GM12878 (cell line): ENCODE results near the gene GLG1. TPM values are rescaled to one million over a fixed set of nuclear protein-coding genes. Genes with fewer than 3 reads are reported as not detected.

Experiments used
- ATAC-seq: fragments of 200-7000 bp; cut with Tn5 transposase; 3 replicates; pipeline ENCODE4 v1.9.1; 2020; ENCODE audit warnings: mild to moderate bottlenecking, moderate library complexity
- BruUV-seq: library from RNA; stranded (reverse); fragments of 400-500 nt; replicated peaks from 2 replicates; lab custom pipeline; 2021; lab: Mats Ljungman, UMichigan
- CTCF ChIA-PET: fragments of 300-600 bp; sonication (Branson Sonifier 250); formaldehyde crosslinking; extraction: SDS; loops from one replicate; lab custom pipeline; 2021; ENCODE audit warnings: inconsistent platforms; lab: Yijun Ruan, JAX
- POLR2A ChIA-PET: fragments of 350-600 bp; formaldehyde crosslinking; extraction: SDS; loops from one replicate; lab custom pipeline; 2021; ENCODE audit warnings: inconsistent platforms; lab: Charles Lee
- RAD21 ChIA-PET: fragments of 300-600 bp; sonication (Branson Sonifier 250); formaldehyde crosslinking; loops from one replicate; lab custom pipeline; 2023; ENCODE audit warnings: antibody characterized with exemption; ENCODE audit not compliant: unreplicated experiment; lab: Charles Lee
- SMC1A ChIA-PET: fragments of 300-600 bp; sonication (Branson Sonifier 250); formaldehyde crosslinking; loops from one replicate; lab custom pipeline; 2023; ENCODE audit not compliant: unreplicated experiment, uncharacterized antibody; lab: Charles Lee
- DNase-seq: peaks from one replicate; pipeline ENCODE4 v3.0.0-alpha.2; 2011; ENCODE audit warnings: low read depth, low spot score
- FAIRE-seq: peaks from 3 replicates; lab custom pipeline; 2011; peaks lifted over from hg19 to GRCh38; lab: Jason Lieb, UNC
- H2AFZ ChIP-seq: 2 replicates; pipeline ENCODE4 v1.6.0; 2011; ENCODE audit warnings: low read depth, low read length, control low read depth; ENCODE audit not compliant: control insufficient read depth
- H3K27ac ChIP-seq: 2 replicates; pipeline ENCODE4 v1.5.1; 2011; ENCODE audit warnings: control low read depth; ENCODE audit not compliant: control insufficient read depth, insufficient read depth
- H3K27me3 ChIP-seq, 2 experiments: replicated peaks in 1 of 2; 2 replicates each; pipeline versions ENCODE4 v1.6.0 to v1.6.1; 2011; ENCODE audit warnings: low read length in 1 of 2; ENCODE audit not compliant: control insufficient read depth in 2 of 2, insufficient read depth in 2 of 2
- H3K36me3 ChIP-seq, 2 experiments: 2 replicates each; pipeline ENCODE4 v1.5.1; 2011; ENCODE audit warnings: low read length in 1 of 2; ENCODE audit not compliant: control insufficient read depth in 2 of 2, insufficient read depth in 2 of 2
- H3K4me1 ChIP-seq: 2 replicates; pipeline ENCODE4 v1.6.1; 2011; ENCODE audit warnings: mild to moderate bottlenecking, low read length, moderate library complexity, mixed read lengths; ENCODE audit not compliant: control insufficient read depth, insufficient read depth
- H3K4me2 ChIP-seq: 2 replicates; pipeline ENCODE4 v1.6.0; 2011; ENCODE audit warnings: control low read depth; ENCODE audit not compliant: control insufficient read depth, insufficient read depth
- H3K4me3 ChIP-seq: fragments of 200-600 bp; sonication (generic); 2 replicates; pipeline ENCODE4 v1.5.1; 2016
- H3K79me2 ChIP-seq: 2 replicates; pipeline ENCODE4 v1.6.0; 2011; ENCODE audit warnings: low read length; ENCODE audit not compliant: control insufficient read depth, insufficient read depth
- H3K9ac ChIP-seq: 2 replicates; pipeline ENCODE4 v1.8.0; 2011; ENCODE audit warnings: low read length, control low read depth, mixed read lengths; ENCODE audit not compliant: control insufficient read depth, insufficient read depth
- H3K9me3 ChIP-seq: replicated peaks from 3 replicates; pipeline ENCODE4 v1.5.1; 2011; ENCODE audit warnings: mild to moderate bottlenecking, low read length; ENCODE audit not compliant: control insufficient read depth, insufficient read depth
- H4K20me1 ChIP-seq: 2 replicates; pipeline ENCODE4 v1.6.0; 2011; ENCODE audit not compliant: control insufficient read depth, insufficient read depth
- ATF2 ChIP-seq: IDR thresholded peaks from 2 replicates; pipeline ENCODE4 v1.6.1; 2012; ENCODE audit warnings: low read length, inconsistent platforms
- CREB1 ChIP-seq: IDR thresholded peaks from 2 replicates; pipeline ENCODE4 v1.6.1; 2012; ENCODE audit warnings: low read depth, mild to moderate bottlenecking, inconsistent platforms
- HDGF ChIP-seq: fragments of 450-650 bp; IDR thresholded peaks from 2 replicates; pipeline ENCODE4 v1.6.1; 2016; ENCODE audit warnings: antibody characterized with exemption
- MXI1 ChIP-seq: fragments of 150-350 bp; IDR thresholded peaks from 2 replicates; pipeline ENCODE4 v1.6.1; 2011; ENCODE audit warnings: low read depth, mild to moderate bottlenecking, inconsistent platforms, low read length, improper control_type of control experiment
- MYC ChIP-seq: IDR thresholded peaks from 2 replicates; pipeline ENCODE4 v1.6.1; 2011; ENCODE audit warnings: mild to moderate bottlenecking, low read length, moderate library complexity, inconsistent platforms; ENCODE audit not compliant: insufficient read depth, insufficient replicate concordance, insufficient read length, severe bottlenecking
- POU2F2 ChIP-seq: IDR thresholded peaks from 3 replicates; pipeline ENCODE4 v1.6.1; 2011; ENCODE audit warnings: low read depth, mild to moderate bottlenecking, low read length, borderline replicate concordance
- RAD51 ChIP-seq: fragments of 450-650 bp; IDR thresholded peaks from 2 replicates; pipeline ENCODE4 v1.6.1; 2016; ENCODE audit warnings: moderate library complexity, mild to moderate bottlenecking, inconsistent platforms
- RCOR1 ChIP-seq: conservative IDR thresholded peaks from 2 replicates; pipeline ENCODE4 v1.6.1; 2012; ENCODE audit warnings: low read depth, low read length, improper control_type of control experiment
- SUZ12 ChIP-seq: fragments of 200-600 bp; sonication (generic); IDR thresholded peaks from one replicate; pipeline ENCODE4 v1.6.1; 2018; ENCODE audit warnings: antibody characterized with exemption, mild to moderate bottlenecking; ENCODE audit not compliant: unreplicated experiment
- USF1 ChIP-seq: IDR thresholded peaks from 2 replicates; pipeline ENCODE4 v1.6.1; 2011; ENCODE audit warnings: borderline replicate concordance, low read depth, mild to moderate bottlenecking, moderate library complexity, mixed read lengths, low read length; ENCODE audit not compliant: insufficient read depth; ENCODE audit errors: extremely low read length
- YBX1 ChIP-seq: fragments of 450-650 bp; IDR thresholded peaks from 2 replicates; pipeline ENCODE4 v1.6.1; 2016; ENCODE audit warnings: antibody characterized with exemption
- ZBTB11 ChIP-seq: fragments of 450-650 bp; formaldehyde crosslinking; IDR thresholded peaks from 2 replicates; pipeline ENCODE4 v1.5.0; 2022; ENCODE audit warnings: mild to moderate bottlenecking, missing genetic modification characterization
- ZBTB4 ChIP-seq: fragments of 450-650 bp; formaldehyde crosslinking; IDR thresholded peaks from 2 replicates; pipeline ENCODE4 v1.4.0; 2022; ENCODE audit warnings: mild to moderate bottlenecking, moderate library complexity
- ZNF274 ChIP-seq: IDR thresholded peaks from one replicate; pipeline ENCODE4 v1.8.0; 2011; ENCODE audit not compliant: insufficient read length, insufficient read depth
- WGBS: methylation state at CpG from one replicate; pipeline ENCODE4 v1.1.6; 2016; ENCODE audit warnings: low lambda C conversion rate; ENCODE audit not compliant: insufficient replicate concordance, insufficient coverage; ENCODE audit errors: missing lambda C conversion rate; 5-methylcytosine and 5-hydroxymethylcytosine counted together
- in situ Hi-C: fragments of 300-500 bp; cut with MboI; formaldehyde crosslinking; loops from 9 replicates; pipeline ENCODE4 v1.14.3; 2018; ENCODE audit warnings: mixed read lengths
- intact Hi-C: fragments of 100-400 bp; cut with micrococcal nuclease; formaldehyde crosslinking; loops from one replicate; pipeline ENCODE4 v1.14.2; 2022; ENCODE audit not compliant: unreplicated experiment
- polyA plus RNA-seq, 11 experiments: library from polyadenylated mRNA; depleted of rRNA in 4 of 11; unstranded in 6 of 11; stranded (reverse) in 5 of 11; fragments of >200 nt; fragmentation: Nextera tagmentation in 4 of 11; fragmentation: Illumina TruSeq in 1 of 11; extraction: Ambion mirVana in 4 of 11; extraction: Trizol in 1 of 11; gene quantifications; 1 replicate in 1 of 11; 2 replicates in 10 of 11; pipeline versions ENCODE4 v1.2.1 to v1.2.3, GENCODE V29; 2011 to 2016; ENCODE audit warnings: inconsistent platforms in 2 of 11, missing spikeins in 2 of 11, low read depth in 1 of 11
- total RNA-seq, 4 experiments: library from RNA; depleted of rRNA in 3 of 4; stranded (reverse); fragments of >200 nt in 3 of 4; fragmentation: Illumina TruSeq in 1 of 4; extraction: Trizol in 1 of 4; gene quantifications; 2 replicates each; pipeline versions ENCODE4 v1.2.1 to v1.2.3, GENCODE V29; 2013 to 2021

GLG1 gene
- total and polyA plus RNA-seq, 10 of the 15 experiments (the other 5 are each of a cell fraction or from before 2014, with no cell fraction given), result 7.6 to 49.4 (median 28.2) TPM

- TF ChIP-seq ATF2, result no peak
- no peak for TF ChIP-seq YBX1
- no peak for TF ChIP-seq MYC
Measured at GRCh38 chr16:74635303-74635702, 28.4 kb upstream of the GLG1 start (continued).

- ChIA-PET CTCF (interaction anchor here (0.9 kb wide), 1 partner anchor 18 kb away, joined by 3 read pairs; no protein-coding TSS in a partner anchor), POLR2A (interaction anchor here (1.2 kb wide), 1 partner anchor 25 kb away, joined by 3 read pairs; no protein-coding TSS in a partner anchor), RAD21 (interaction anchor here (0.7 kb wide), 1 partner anchor 229 kb away, joined by 3 read pairs; no protein-coding TSS in a partner anchor), SMC1A (interaction anchor here (1.0 kb wide), 1 partner anchor 75 kb away, joined by 3 read pairs; no protein-coding TSS in a partner anchor)
- Histone ChIP-seq H3K36me3 (peaks cover 3 to 46% of the 10 kb centered on the region in 2 experiments), H3K9me3 (no peaks in the 10 kb centered on the region), H3K79me2 (no peaks in the 10 kb centered on the region), H3K27ac (no peak overlapping the region), H4K20me1 (no peaks in the 10 kb centered on the region), H3K9ac (no peak overlapping the region), H3K4me1 (no peaks in the 10 kb centered on the region; the same call in 1 of the 2 replicates), H2AFZ (no peak overlapping the region), H3K4me3 (no peak overlapping the region), H3K4me2 (no peak overlapping the region), H3K27me3 (no peaks in the 10 kb centered on the region)
- ATAC-seq, result no peak
- intact Hi-C loops, result no loop called here
- TF ChIP-seq CREB1 (no peak), RCOR1 (no peak), USF1 (no peak), RAD51 (no peak), ZBTB4 (CRISPR knock-in tag) (no peak), MXI1 (no peak), ZBTB11 (CRISPR knock-in tag) (no peak), YBX1 (no peak), ZNF274 (no peak), POU2F2 (no peak), HDGF (no peak), SUZ12 (no peak)
- in situ Hi-C loops, result no loop called here
- BruUV-seq, result no TSS peak
- DNase-seq, result no peak
- WGBS, result 100% methylated on average over 7 of the region's 7 CpGs
- FAIRE-seq, result no peak
Measured at GRCh38 chr16:74633686-74634085, 26.8 kb upstream of the GLG1 start.
